Vagina (tissue), 2 donors: Measurements from ENCODE around the gene OR5P2. TPM values are rescaled to one million over a fixed set of nuclear protein-coding genes. Genes with fewer than 3 reads are reported as not detected.
"Not testable (repeated sequence)": the region's sequence is repeated elsewhere in the genome, so short reads cannot be mapped to it uniquely, and the experiment has no call there.

Experiments
- DNase-seq, 2 donors: peaks; one replicate each; pipeline ENCODE4 v3.0.0-alpha.2; 2017; ENCODE audit errors: extremely low spot score in 2 of 2
- H3K27ac ChIP-seq: fragments of 200-600 bp; sonication (generic); one replicate; pipeline ENCODE4 v1.5.1; 2019
- H3K27me3 ChIP-seq: fragments of 200-600 bp; sonication (generic); one replicate; pipeline ENCODE4 v1.5.1; 2019
- H3K36me3 ChIP-seq, 2 donors: fragments of 200-600 bp; sonication (generic); one replicate each; pipeline ENCODE4 v1.5.1; 2017 to 2019
- H3K4me1 ChIP-seq: fragments of 200-600 bp; sonication (generic); one replicate; pipeline ENCODE4 v1.5.1; 2019
- H3K4me3 ChIP-seq, 2 donors: fragments of 200-600 bp; sonication (generic); 1 replicate in 1 of 2; 2 replicates in 1 of 2; pipeline ENCODE4 v1.5.1; 2016 to 2019
- H3K9me3 ChIP-seq: fragments of 200-600 bp; sonication (generic); one replicate; pipeline ENCODE4 v1.5.1; 2019
- CTCF ChIP-seq, 3 experiments: fragments of 450-650 bp in 2 of 3; fragments of 200-600 bp in 1 of 3; sonication (generic) in 1 of 3; IDR thresholded peaks; one replicate each; pipeline ENCODE4 v1.5.1; 2017 to 2019; ENCODE audit warnings: antibody characterized with exemption in 3 of 3, mild to moderate bottlenecking in 2 of 3, moderate library complexity in 2 of 3
- POLR2A ChIP-seq, 2 donors: fragments of 450-650 bp; IDR thresholded peaks; one replicate each; pipeline ENCODE4 v1.6.1; 2017; ENCODE audit warnings: antibody characterized with exemption in 2 of 2, mild to moderate bottlenecking in 2 of 2, moderate library complexity in 2 of 2
- POLR2AphosphoS5 ChIP-seq, 2 donors: sonication (generic); formaldehyde crosslinking; IDR thresholded peaks; one replicate each; pipeline ENCODE4 v1.9.0; 2017; ENCODE audit warnings: antibody characterized with exemption in 2 of 2, mild to moderate bottlenecking in 2 of 2, low read depth in 1 of 2; ENCODE audit not compliant: insufficient read depth in 1 of 2
- intact Hi-C: fragments of 100-400 bp; cut with DNase I; formaldehyde crosslinking; loops from one replicate; pipeline ENCODE4 v1.15.1; 2023
- total RNA-seq: library from RNA; depleted of rRNA; stranded (reverse); fragments of >200 nt; gene quantifications from one replicate; pipeline ENCODE4 v1.2.3, GENCODE V29; 2016

Gene OR5P2
- total RNA-seq, 1 donor from 2014 or later: not detected

- intact Hi-C loops: no loop called here
- H3K4me3 ChIP-seq: no peak overlapping the region
- TF ChIP-seq CTCF (IDR thresholded peaks at IDR 0.05) (no peak), POLR2A (IDR thresholded peaks at IDR 0.05) (no peak), POLR2AphosphoS5 (IDR thresholded peaks at IDR 0.05; ENCODE audit: insufficient read depth in 1 of 2, low read depth in 1 of 2) (no peak)
- no peaks in the 10 kb centered on the region for H3K36me3 ChIP-seq
- H3K27ac ChIP-seq: no peak overlapping the region
- no peaks in the 10 kb centered on the region for H3K4me1 ChIP-seq
- DNase-seq: no peak
- no peaks in the 10 kb centered on the region for H3K27me3 ChIP-seq
- H3K9me3 ChIP-seq: no peaks in the 10 kb centered on the region
Measured at GRCh38 chr11:7833527-7833926, 36.8 kb upstream of the OR5P2 start.

GRCh38 chr11:7830740-7831139 is 34.0 kb upstream of the OR5P2 start, which contains the start of gene OR5P3:
TSS of gene OR5P3 (minus strand) at chr11:7830840.
- TF ChIP-seq CTCF (IDR thresholded peaks at IDR 0.05) (no peak), POLR2AphosphoS5 (IDR thresholded peaks at IDR 0.05; ENCODE audit: insufficient read depth in 1 of 2, low read depth in 1 of 2) (no peak), POLR2A (IDR thresholded peaks at IDR 0.05) (no peak)
- Histone ChIP-seq H3K4me1 (no peaks in the 10 kb centered on the region), H3K27me3 (no peaks in the 10 kb centered on the region), H3K27ac (no peak within 1 kb of the TSS), H3K9me3 (no peaks in the 10 kb centered on the region), H3K36me3 (no peaks in the 10 kb centered on the region), H3K4me3 (no peak within 1 kb of the TSS)
- DNase-seq: no peak
- intact Hi-C loops: no loop called here

- H3K27ac ChIP-seq: no peak overlapping the region
- no peak overlapping the region for H3K4me3 ChIP-seq
- no peak for DNase-seq
- H3K36me3 ChIP-seq: no peaks in the 10 kb centered on the region
- intact Hi-C loops: no loop called here
- H3K4me1 ChIP-seq: no peaks in the 10 kb centered on the region
- no peaks in the 10 kb centered on the region for H3K9me3 ChIP-seq
- H3K27me3 ChIP-seq: no peaks in the 10 kb centered on the region
- TF ChIP-seq POLR2AphosphoS5 (IDR thresholded peaks at IDR 0.05; ENCODE audit: insufficient read depth in 1 of 2, low read depth in 1 of 2) (no peak), POLR2A (IDR thresholded peaks at IDR 0.05) (no peak), CTCF (IDR thresholded peaks at IDR 0.05) (no peak)
Measured at GRCh38 chr11:7826324-7826723, 29.6 kb upstream of the OR5P2 start.

GRCh38 chr11:7820417-7820816 is 23.7 kb upstream of the OR5P2 start:
- H3K27me3 ChIP-seq, H3K9me3 ChIP-seq, H3K27ac ChIP-seq, H3K4me1 ChIP-seq, DNase-seq, H3K36me3 ChIP-seq, H3K4me3 ChIP-seq, intact Hi-C loops: not testable (repeated sequence)

GRCh38 chr11:7814897-7815296 is 18.2 kb upstream of the OR5P2 start:
- H3K36me3 ChIP-seq, H3K4me3 ChIP-seq, H3K27me3 ChIP-seq, H3K4me1 ChIP-seq, intact Hi-C loops, DNase-seq, H3K9me3 ChIP-seq, H3K27ac ChIP-seq: not testable (repeated sequence)

GRCh38 chr11:7810301-7810700 is 13.6 kb upstream of the OR5P2 start:
- H3K9me3 ChIP-seq, H3K27me3 ChIP-seq, H3K36me3 ChIP-seq, DNase-seq, H3K4me3 ChIP-seq, H3K4me1 ChIP-seq, H3K27ac ChIP-seq, intact Hi-C loops: not testable (repeated sequence)

GRCh38 chr11:7793233-7793632 is 3.5 kb downstream of the OR5P2 start:
- Histone ChIP-seq H3K4me3 (no peak overlapping the region), H3K36me3 (no peaks in the 10 kb centered on the region), H3K4me1 (no peaks in the 10 kb centered on the region), H3K27me3 (no peaks in the 10 kb centered on the region), H3K9me3 (no peaks in the 10 kb centered on the region), H3K27ac (no peak overlapping the region)
- no peak for DNase-seq
- TF ChIP-seq POLR2A (IDR thresholded peaks at IDR 0.05): no peak
- TF ChIP-seq CTCF (IDR thresholded peaks at IDR 0.05): no peak
- TF ChIP-seq POLR2AphosphoS5 (IDR thresholded peaks at IDR 0.05; ENCODE audit: insufficient read depth in 1 of 2, low read depth in 1 of 2): no peak
- intact Hi-C loops: no loop called here
